HG03135 (cell line): ENCODE measurements around the gene FBXL17.

Experiments
- ATAC-seq: cut with Tn5 transposase; IDR thresholded peaks from one replicate; pipeline ENCODE4 v1.9.1; 2021; ENCODE audit warnings: mild to moderate bottlenecking, moderate library complexity; ENCODE audit not compliant: unreplicated experiment

Gene FBXL17

DNA sequence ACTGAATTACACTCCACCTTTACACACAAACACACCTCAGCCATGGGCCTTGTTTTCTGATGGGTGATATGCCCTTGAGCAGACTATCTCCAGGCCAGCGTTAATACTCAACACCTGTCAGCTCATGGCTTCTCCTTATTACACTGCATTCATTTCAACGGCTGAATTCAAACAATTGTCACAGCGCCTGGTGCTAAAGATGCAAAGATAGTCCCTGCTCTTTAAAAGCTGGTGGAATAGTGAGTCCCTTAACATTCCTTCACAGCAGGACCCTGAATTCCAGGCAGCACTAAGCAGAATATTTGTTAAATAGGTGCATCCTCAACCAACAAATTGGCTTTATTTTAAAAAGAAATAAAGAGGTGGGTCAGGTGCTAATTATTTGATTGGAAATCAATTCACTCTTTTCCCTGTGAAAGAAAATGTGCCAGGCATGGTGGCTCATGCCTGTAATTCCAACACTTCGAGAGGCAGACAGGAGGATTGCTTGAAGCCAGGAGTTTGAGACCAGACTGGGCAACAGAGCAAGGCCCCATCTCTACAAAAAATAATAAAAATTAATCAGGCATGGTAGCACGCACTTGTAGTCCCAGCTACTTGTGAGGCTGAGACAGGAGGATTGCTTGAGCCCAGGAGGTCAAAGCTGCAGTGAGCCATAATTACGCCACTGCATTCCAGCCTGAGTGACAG is 555.4 kb downstream of the FBXL17 start:
- no peak for ATAC-seq

DNA sequence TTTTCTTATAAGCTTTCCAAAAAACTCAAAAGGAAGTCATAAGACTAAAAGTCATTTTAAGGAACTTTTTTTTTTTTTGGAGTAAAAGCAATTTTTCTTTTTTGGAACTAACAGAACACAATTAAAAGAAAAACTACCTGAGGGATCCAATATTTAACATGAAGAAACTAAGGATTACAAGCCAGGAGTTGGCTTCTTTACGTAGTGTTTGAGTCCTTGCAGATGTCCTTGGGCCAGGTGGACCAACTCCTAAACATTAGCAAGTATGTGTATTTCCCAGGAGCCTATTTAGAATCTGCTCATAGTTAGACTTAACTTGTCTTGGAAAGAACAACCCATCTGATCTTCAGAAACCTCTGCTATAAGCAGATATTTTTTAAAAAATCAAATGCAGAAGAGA is 557.1 kb downstream of the FBXL17 start:
- ATAC-seq = no peak

DNA sequence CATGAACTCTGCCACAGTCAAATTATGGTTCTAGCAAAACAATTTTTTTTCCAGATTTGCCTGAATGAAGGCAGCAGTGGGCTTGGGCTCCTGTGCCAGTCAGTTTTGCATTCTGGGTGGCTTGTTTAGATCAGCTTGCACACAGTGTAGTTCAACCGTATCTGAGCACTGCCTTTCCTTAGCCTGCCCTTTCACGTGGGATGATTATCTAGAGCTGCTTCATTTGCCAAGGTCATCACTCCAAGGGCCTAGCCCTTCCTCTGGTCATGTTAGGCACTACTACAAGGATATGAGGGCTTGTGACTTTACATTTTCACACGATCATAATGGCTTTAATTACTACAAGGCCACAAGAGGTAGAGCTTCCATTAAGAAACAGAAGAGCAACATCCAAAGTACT is 560.6 kb downstream of the FBXL17 start:
- ATAC-seq = no peak

DNA sequence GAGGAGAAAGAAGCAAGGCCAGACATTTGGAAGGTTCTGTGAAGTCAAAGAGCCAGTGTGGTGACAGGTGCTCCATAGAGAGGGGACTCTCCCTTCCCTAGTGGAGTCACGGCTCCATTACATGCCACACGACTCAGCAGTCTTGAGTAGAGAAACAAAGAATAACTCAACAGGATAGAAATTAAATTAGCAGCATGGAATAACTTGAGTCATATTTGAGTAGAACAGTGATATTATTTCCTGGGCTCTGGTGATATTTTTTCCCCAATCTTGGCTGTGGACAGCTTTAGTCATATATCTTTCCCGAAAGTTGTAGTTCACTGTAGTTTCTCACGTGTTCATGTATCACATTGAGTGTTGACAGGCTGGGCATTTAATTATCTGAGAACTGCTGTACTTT is 561.5 kb downstream of the FBXL17 start:
- ATAC-seq = no peak

DNA sequence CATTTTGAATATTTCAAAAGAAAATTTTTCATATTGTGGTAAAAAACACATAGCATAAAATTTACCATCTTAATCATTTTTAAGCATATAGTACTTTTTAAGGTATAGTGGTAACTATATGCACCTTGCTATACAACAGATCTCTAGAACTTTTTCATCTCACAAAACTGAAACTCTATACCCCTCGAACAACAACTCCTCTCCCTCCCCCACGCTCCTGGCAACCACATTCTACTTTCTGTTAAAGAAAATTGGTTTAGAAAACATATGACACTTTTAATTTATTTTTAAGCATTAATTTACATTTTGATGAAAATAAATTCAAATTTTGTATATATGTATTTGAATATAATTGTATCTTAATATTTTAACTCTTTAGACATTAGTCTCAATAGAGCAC is 563.9 kb downstream of the FBXL17 start:
- ATAC-seq = no peak

DNA sequence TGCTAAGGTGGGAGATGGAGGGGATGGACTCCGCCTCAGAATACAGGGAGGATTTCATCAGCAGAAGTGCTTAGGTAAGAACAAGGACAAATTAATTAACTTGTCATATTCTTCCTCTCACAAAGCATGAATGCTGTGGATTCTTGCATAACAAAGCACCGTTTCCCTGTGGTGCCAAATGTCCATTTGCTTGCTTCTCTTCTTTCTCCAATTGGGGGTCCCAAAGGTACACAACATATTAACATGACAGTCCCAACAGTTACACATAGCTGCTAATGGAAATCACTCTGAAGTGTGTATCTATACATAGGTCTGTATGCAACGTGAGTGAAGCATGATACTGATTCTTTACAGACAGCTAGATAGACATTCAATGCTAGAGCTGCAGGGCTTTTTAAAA is 564.5 kb downstream of the FBXL17 start:
- no peak for ATAC-seq

DNA sequence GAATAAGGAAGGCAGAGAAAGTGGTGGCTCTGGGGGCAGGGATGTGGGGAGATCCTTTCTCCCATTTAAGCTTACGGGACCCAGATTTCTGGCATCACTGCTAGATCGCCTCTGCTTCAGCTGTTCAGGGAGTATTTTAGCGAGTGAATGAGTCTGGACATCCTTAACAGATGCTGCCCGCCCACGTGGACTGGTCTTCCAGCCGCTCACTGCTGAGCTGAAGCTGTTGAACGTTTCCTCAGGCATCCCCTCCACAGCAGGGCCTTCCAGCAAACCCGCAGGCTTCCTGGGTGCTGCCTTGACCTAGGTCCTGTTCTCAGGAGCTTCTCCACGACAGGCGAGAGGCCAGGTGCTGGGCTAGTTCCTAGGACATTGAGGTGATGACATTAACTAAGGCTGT is 566.8 kb downstream of the FBXL17 start:
- no peak for ATAC-seq

DNA sequence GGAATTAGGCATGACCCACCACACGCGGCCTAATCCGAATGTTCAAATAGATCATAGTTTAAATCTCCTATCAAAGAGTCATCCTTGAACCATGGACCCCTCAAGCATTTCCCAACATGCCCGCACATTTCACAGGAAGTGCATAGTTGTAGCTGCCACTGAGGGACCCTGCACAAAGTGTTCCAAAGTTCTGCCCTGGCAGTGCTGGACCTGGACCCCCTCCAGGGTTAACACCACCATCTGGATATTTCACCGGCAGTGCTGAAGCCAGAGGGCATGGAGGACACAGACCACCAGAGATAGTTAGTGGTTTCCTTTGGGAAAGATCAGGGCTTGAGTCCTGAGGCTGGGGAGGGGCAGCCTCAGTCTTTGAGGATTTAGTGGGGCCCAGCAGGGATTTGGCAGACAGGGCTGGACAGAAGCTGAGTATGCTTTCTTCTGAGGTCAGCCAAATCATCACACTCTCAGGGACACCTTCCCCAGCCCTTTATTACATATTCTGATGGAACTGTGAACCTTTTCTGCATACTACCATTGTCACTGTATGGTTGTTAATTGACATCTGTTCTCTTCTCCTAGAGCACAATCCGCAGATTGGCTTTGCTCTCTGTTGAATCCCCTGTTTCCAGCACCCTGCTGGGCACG is 567.6 kb downstream of the FBXL17 start:
- ATAC-seq = no peak

DNA sequence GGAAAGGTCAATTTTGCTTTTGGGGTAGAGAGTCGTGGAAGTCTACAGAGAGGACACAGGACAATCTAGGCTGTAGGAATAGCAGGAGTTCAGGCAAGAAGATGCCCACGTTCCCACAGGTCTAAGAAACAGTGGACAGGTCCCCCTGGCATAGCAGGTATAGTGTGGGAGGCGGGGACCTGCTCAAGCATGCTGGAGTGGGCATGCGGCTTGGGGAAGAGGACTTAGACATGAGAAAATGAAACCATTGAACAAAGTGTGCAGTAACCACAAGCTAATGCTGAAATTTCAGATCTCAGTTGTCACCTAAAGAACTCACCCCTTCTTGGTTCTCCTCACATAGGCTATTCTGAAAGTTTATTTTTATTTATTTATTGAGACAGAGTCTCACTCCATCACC is 568.3 kb downstream of the FBXL17 start:
- ATAC-seq = peak; percentile 63

DNA sequence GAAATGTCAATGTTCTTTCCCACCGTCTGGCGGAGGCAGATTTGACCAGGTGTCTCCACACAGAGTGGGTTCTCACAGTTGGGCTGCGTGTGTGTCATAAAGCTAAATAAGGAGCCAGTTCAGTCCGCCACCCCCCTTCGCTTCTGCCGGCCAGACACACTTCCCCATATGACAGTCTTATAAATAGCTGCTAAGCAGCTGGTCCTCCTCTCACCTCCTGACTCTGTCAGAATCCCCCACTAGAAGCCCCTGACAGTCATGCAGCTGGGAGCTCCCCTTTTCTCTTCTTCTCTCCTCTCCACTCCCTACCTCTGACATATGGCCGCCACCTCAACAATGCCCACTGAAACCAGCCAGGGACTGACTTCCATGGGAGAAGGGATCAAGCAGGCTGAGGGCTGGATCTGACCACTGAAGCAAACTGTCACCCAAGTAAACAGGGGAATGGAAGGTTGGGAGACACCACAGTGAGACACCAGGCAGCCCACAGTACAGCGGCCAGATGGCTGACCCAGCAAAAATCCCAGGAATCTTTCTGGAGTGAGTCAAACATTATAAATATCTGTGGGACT is 569.2 kb downstream of the FBXL17 start:
- peak; percentile 72 for ATAC-seq

DNA sequence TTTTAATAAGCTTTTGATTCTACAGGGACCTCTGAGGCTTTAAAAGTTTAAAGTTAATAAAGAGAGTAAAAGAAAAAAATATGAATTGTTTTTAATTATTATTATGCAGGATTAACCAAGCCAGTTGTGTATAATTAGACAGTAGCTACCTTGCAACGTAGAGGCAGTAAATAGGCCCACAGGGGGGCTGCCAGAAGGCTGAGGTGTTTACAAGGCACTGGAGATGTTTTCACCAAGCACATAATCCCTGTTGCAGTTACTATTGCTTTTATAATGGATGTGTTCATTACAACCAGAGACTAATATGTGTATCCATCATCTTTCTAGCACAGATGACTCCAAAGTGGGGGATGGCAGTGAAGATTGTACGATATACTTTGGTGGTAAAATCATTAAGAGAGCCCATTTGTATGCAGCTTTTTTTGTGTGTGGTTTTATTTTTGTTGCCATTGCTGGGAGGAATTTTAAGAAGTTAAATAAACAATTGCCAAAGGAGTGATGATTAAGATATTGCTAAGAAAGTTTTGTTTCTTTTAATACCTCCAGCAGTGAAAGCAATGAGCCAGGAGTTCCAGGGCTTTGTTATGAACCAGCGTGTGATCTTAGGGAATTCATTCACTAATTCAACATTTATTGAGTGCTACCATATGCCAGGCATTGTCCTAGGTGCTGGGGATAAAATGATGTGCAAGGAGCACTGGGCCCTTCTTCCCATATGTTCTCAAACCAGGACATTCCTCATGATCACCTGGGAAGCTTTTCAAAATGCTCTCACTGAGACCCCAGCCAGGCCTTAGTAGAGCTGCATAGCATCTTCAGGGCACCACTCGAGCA is 572.5 kb downstream of the FBXL17 start:
- no peak for ATAC-seq
